ENCODE data around the gene KIAA1217. TPM values are rescaled to one million over a fixed set of nuclear protein-coding genes. Genes with fewer than 3 reads are reported as not detected.

The KIAA1217 gene
- total RNA-seq, 4 donors from 2014 or later, result 34.8 to 66.8 (median 52.9) TPM

- H3K4me3 ChIP-seq (ENCODE audit: low read depth, poor library complexity, severe bottlenecking), result no peak overlapping the region
- intact Hi-C loops (cut with DNase I; ENCODE audit: low total_unique reads), result loop anchor here (10.0 kb wide), 1 partner anchor 140 kb away; no protein-coding TSS in a partner anchor
- TF ChIP-seq CTCF (IDR thresholded peaks at IDR 0.05) (no peak), POLR2A (IDR thresholded peaks at IDR 0.05) (no peak)
- WGBS, 2 donors, result 73 to 74% methylated on average over 2 of the region's 2 CpGs
- DNase-seq (ENCODE audit: low spot score in 2 of 2), result no peak
These were observed 146.2 kb downstream of the KIAA1217 start for GRCh38 chr10:24355056-24355688.

- TF ChIP-seq POLR2A (IDR thresholded peaks at IDR 0.05) (no peak), CTCF (IDR thresholded peaks at IDR 0.05) (no peak)
- no peak overlapping the region for H3K4me3 ChIP-seq (ENCODE audit: low read depth, poor library complexity, severe bottlenecking)
- WGBS, 2 donors, result 57 to 75% methylated on average over 8 of the region's 8 CpGs
- DNase-seq (ENCODE audit: low spot score in 2 of 2), result no peak
- intact Hi-C loops (cut with DNase I; ENCODE audit: low total_unique reads), result loop anchor here (10.0 kb wide), 1 partner anchor 143 kb away; no protein-coding TSS in a partner anchor
These were observed 148.5 kb downstream of the KIAA1217 start for GRCh38 chr10:24357344-24358004.

DNA sequence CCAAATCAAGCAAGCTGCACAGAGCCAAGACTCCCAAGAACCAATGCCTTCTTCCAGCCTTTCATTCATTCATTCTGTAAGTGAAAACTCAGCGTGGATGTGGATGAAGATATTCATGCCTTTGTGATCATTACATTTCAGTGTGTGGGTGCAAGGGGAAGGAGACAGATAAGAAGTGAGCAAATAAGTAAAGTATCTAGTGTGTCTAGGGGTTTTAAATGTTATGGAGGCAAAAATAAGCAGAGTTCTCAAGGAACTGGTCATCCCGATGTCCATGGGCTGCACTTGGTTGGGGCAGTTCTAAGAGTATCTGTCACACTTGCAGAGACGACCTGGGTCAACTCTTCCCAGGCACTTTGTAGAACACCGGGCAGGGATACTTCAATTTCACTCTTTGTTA is 149.1 kb downstream of the KIAA1217 start:
- 88 to 92% methylated on average over 4 of the region's 4 CpGs for WGBS, 2 donors
- intact Hi-C loops (cut with DNase I; ENCODE audit: low total_unique reads), result loop anchor here (10.0 kb wide), 1 partner anchor 143 kb away; no protein-coding TSS in a partner anchor
- DNase-seq (ENCODE audit: low spot score in 2 of 2), result no peak

GRCh38 chr10:24360282-24361127 is 151.6 kb downstream of the KIAA1217 start:
- peak; percentile 73 to 90 for DNase-seq (ENCODE audit: low spot score in 2 of 2)
- intact Hi-C loops (cut with DNase I; ENCODE audit: low total_unique reads), result loop anchor here (10.0 kb wide), 1 partner anchor 154 kb away; no protein-coding TSS in a partner anchor
- TF ChIP-seq POLR2A (IDR thresholded peaks at IDR 0.05), result no peak
- TF ChIP-seq CTCF (IDR thresholded peaks at IDR 0.05), result no peak
- WGBS, 2 donors, result 30 to 31% methylated on average over 12 of the region's 12 CpGs
- no peak overlapping the region for H3K4me3 ChIP-seq (ENCODE audit: low read depth, poor library complexity, severe bottlenecking)

More for the DNA sequence above, 149.1 kb downstream of the KIAA1217 start:
- no peak overlapping the region for H3K4me3 ChIP-seq (ENCODE audit: low read depth, poor library complexity, severe bottlenecking)
- TF ChIP-seq POLR2A (IDR thresholded peaks at IDR 0.05) (no peak), CTCF (IDR thresholded peaks at IDR 0.05) (no peak)

- TF ChIP-seq POLR2A (IDR thresholded peaks at IDR 0.05) (no peak), CTCF (IDR thresholded peaks at IDR 0.05) (no peak)
- no peak for DNase-seq (ENCODE audit: low spot score in 2 of 2)
- H3K4me3 ChIP-seq (ENCODE audit: low read depth, poor library complexity, severe bottlenecking), result no peak overlapping the region
- intact Hi-C loops (cut with DNase I; ENCODE audit: low total_unique reads), result loop anchor here (10.0 kb wide), 1 partner anchor 152 kb away; no protein-coding TSS in a partner anchor
- 62 to 64% methylated on average over 3 of the region's 3 CpGs for WGBS, 2 donors
These were observed 154.1 kb downstream of the KIAA1217 start for GRCh38 chr10:24363070-24363469.

All from lower leg skin (tissue), 4 donors.